HCEC 1CT (cell line): ENCODE results near the gene LFNG.

ENCODE experiments used
- DNase-seq: peaks from one replicate; pipeline ENCODE4 v3.0.0-alpha.2; 2017

LFNG gene

GRCh38 chr7:2575733-2576340, 56.3 kb downstream of the LFNG start:
- DNase-seq = no peak

- no peak for DNase-seq
Measured at GRCh38 chr7:2576742-2577491, 57.3 kb downstream of the LFNG start.
